ENCODE measurements around the gene SKI. TPM values are rescaled to one million over a fixed set of nuclear protein-coding genes. Genes with fewer than 3 reads are reported as not detected.

Gene SKI
- total RNA-seq, 1 donor from 2014 or later = 53.8 TPM

DNA sequence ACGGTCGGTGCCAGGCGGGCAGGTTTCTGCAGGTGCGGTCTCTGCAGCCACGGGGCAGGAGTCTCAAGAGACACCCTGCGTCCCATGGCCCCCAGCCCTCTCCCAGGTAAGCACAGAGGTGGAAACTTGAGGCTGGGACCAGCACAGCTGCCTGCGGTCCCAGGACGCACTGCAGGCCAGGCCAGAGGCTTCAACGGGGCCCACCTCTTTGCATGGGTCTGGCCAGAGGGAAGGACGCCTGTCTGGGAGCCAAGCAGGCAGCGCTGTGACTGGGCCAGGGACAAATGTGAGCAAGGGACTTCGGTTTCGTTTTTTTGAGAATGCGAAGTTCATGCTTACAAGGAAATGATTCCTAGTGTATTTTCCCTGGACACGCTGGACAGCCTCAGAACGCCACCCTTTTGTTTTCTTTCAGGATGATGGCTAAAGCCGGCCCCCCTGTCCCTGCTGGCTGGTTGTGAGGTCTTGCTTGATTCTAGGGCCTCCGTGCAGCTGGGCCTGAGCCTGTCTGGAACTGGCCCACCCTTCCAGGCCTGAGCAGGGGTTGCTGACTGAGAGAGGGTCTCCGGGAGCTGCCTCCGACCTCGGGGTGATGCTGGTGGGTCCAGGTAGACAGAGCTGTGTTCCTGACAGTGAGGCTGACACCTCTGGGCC lies 124.9 kb downstream of the SKI start:
- no peak overlapping the region for H3K4me3 ChIP-seq
- no peak overlapping the region for H3K27ac ChIP-seq

GRCh38 chr1:2353551-2354438 lies 125.7 kb downstream of the SKI start:
- Histone ChIP-seq H3K27ac (no peak overlapping the region), H3K4me1 (no peaks in the 10 kb centered on the region), H3K27me3 (no peaks in the 10 kb centered on the region), H3K36me3 (no peaks in the 10 kb centered on the region), H3K4me3 (no peak overlapping the region), H3K9me3 (no peaks in the 10 kb centered on the region)
- intact Hi-C loops (cut with DNase I) = no loop called here
- no peak for DNase-seq (ENCODE audit: extremely low spot score in 2 of 2)
- TF ChIP-seq POLR2A (IDR thresholded peaks at IDR 0.05) = no peak
- no peak for TF ChIP-seq CTCF (IDR thresholded peaks at IDR 0.05)
- no peak for TF ChIP-seq POLR2AphosphoS5 (IDR thresholded peaks at IDR 0.05; ENCODE audit: insufficient read depth in 1 of 2, low read depth in 1 of 2)

More for the DNA sequence above, 124.9 kb downstream of the SKI start:
- no peaks in the 10 kb centered on the region for H3K4me1 ChIP-seq
- TF ChIP-seq POLR2AphosphoS5 (IDR thresholded peaks at IDR 0.05; ENCODE audit: insufficient read depth in 1 of 2, low read depth in 1 of 2) = no peak
- no peak for TF ChIP-seq POLR2A (IDR thresholded peaks at IDR 0.05)
- TF ChIP-seq CTCF (IDR thresholded peaks at IDR 0.05) = no peak
- H3K9me3 ChIP-seq = no peaks in the 10 kb centered on the region
- no peaks in the 10 kb centered on the region for H3K27me3 ChIP-seq
- H3K36me3 ChIP-seq = no peaks in the 10 kb centered on the region
- intact Hi-C loops (cut with DNase I) = no loop called here
- DNase-seq (ENCODE audit: extremely low spot score in 2 of 2) = no peak

DNA sequence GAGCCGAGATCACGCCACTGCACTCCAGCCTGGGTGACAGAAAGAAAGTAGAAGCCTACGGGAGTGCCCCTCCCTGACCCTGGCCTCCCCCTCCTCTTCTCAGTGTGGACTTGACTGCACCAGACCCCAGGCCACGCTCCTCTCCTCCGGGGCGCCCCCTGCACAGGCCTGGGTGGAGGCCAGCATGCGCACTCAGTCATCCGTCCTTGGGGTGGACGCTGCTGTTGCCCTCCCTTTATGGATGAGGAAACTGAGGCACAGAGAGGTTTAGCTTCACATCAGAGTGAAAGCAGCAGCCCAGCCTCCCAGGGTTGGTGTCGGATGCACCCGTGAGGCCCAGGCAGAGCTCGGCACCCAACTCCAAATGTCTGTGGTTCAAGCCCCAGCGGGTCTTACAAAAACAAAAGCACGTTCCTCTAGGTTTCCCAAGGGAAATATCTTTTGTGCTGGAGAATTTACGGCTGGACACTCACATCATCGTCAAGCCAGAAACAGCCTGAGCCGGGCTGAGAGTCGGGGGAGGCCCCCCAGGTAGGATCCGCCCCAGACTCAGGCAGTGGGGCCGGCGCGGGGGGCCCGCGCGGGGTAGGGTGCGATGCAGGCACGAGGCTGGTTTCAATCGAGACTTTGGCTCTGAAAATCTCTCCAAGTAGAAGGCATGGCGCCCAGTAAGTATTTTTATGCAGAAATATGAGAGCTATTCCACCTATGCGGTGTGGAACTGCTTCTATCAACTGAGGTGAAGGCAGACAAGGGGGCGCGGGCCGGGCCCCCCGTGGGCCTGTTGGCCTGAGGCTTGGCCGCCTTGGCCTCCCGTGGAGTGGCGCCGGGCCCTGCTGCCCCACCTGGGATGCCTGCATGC lies 126.6 kb downstream of the SKI start:
- no peaks in the 10 kb centered on the region for H3K9me3 ChIP-seq
- no peak for TF ChIP-seq POLR2AphosphoS5 (IDR thresholded peaks at IDR 0.05; ENCODE audit: insufficient read depth in 1 of 2, low read depth in 1 of 2)
- no peak for TF ChIP-seq POLR2A (IDR thresholded peaks at IDR 0.05)
- no peak for TF ChIP-seq CTCF (IDR thresholded peaks at IDR 0.05)
- no peak for DNase-seq (ENCODE audit: extremely low spot score in 2 of 2)

GRCh38 chr1:2355373-2356261 lies 127.5 kb downstream of the SKI start:
- intact Hi-C loops (cut with DNase I) = no loop called here
- no peak for DNase-seq (ENCODE audit: extremely low spot score in 2 of 2)
- H3K27ac ChIP-seq = no peak overlapping the region

More for the DNA sequence above, 126.6 kb downstream of the SKI start:
- no peak overlapping the region for H3K27ac ChIP-seq
- no peaks in the 10 kb centered on the region for H3K4me1 ChIP-seq
- H3K4me3 ChIP-seq = no peak overlapping the region
- H3K36me3 ChIP-seq = no peaks in the 10 kb centered on the region
- intact Hi-C loops (cut with DNase I) = no loop called here
- H3K27me3 ChIP-seq = no peaks in the 10 kb centered on the region

More at GRCh38 chr1:2355373-2356261, 127.5 kb downstream of the SKI start:
- no peak overlapping the region for H3K4me3 ChIP-seq
- H3K9me3 ChIP-seq = no peaks in the 10 kb centered on the region
- no peaks in the 10 kb centered on the region for H3K36me3 ChIP-seq
- no peak for TF ChIP-seq CTCF (IDR thresholded peaks at IDR 0.05)
- TF ChIP-seq POLR2AphosphoS5 (IDR thresholded peaks at IDR 0.05; ENCODE audit: insufficient read depth in 1 of 2, low read depth in 1 of 2) = no peak
- TF ChIP-seq POLR2A (IDR thresholded peaks at IDR 0.05) = no peak
- H3K4me1 ChIP-seq = no peaks in the 10 kb centered on the region
- no peaks in the 10 kb centered on the region for H3K27me3 ChIP-seq
